PC-3 (cell line): ENCODE results near the gene RPS21.

Experiments
- CTCF ChIP-seq: fragments of 300-600 bp; sonication (generic); conservative IDR thresholded peaks from 2 replicates; pipeline ENCODE4 v1.5.1; 2017; ENCODE audit warnings: antibody characterized with exemption, low read depth, mild to moderate bottlenecking, low read length
- EZH2phosphoT487 ChIP-seq: fragments of 300-600 bp; sonication (generic); IDR thresholded peaks from 2 replicates; pipeline ENCODE4 v1.6.1; 2018; ENCODE audit warnings: mild to moderate bottlenecking, antibody characterized with exemption, low read length, borderline replicate concordance

- no peak for TF ChIP-seq CTCF
- TF ChIP-seq EZH2phosphoT487 = no peak
Measured at GRCh38 chr20:62377615-62378178, 9.2 kb upstream of the RPS21 start.
